GM21360 (cell line): ENCODE measurements around the gene SEC14L2.
"Not testable (repeated sequence)": the region's sequence is repeated elsewhere in the genome, so short reads cannot be mapped to it uniquely, and the experiment has no call there.

Experiments
- ATAC-seq: cut with Tn5 transposase; IDR thresholded peaks from one replicate; pipeline ENCODE4 v1.9.1; 2021; ENCODE audit warnings: mild to moderate bottlenecking, moderate library complexity; ENCODE audit not compliant: unreplicated experiment

SEC14L2 gene

GRCh38 chr22:30447656-30448055, 50.8 kb downstream of the SEC14L2 start:
- ATAC-seq, result no peak

GRCh38 chr22:30451488-30451887, 54.7 kb downstream of the SEC14L2 start:
- ATAC-seq, result not testable (repeated sequence)

- ATAC-seq, result no peak
These were observed 56.0 kb downstream of the SEC14L2 start for GRCh38 chr22:30452861-30453260.

- ATAC-seq, result no peak
These were observed 57.1 kb downstream of the SEC14L2 start for GRCh38 chr22:30453731-30454510.

- ATAC-seq, result no peak
These were observed 58.4 kb downstream of the SEC14L2 start for GRCh38 chr22:30455075-30455840.

- no peak for ATAC-seq
These were observed 61.2 kb downstream of the SEC14L2 start for GRCh38 chr22:30457981-30458380.

- no peak for ATAC-seq
These were observed 62.6 kb downstream of the SEC14L2 start for GRCh38 chr22:30459181-30460052.

- ATAC-seq, result no peak
These were observed 63.3 kb downstream of the SEC14L2 start for GRCh38 chr22:30460147-30460546.

GRCh38 chr22:30460555-30460954, 63.7 kb downstream of the SEC14L2 start:
- not testable (repeated sequence) for ATAC-seq

GRCh38 chr22:30469165-30469564, 72.3 kb downstream of the SEC14L2 start:
- no peak for ATAC-seq

GRCh38 chr22:30470655-30471054, 73.8 kb downstream of the SEC14L2 start:
- ATAC-seq, result no peak

GRCh38 chr22:30471616-30472318, 74.9 kb downstream of the SEC14L2 start, which contains the start of gene SEC14L3:
Gene SEC14L3, minus strand, starts transcription at chr22:30472017. Its CDS starts 59 bp downstream, at chr22:30471958.
- no peak for ATAC-seq

- no peak for ATAC-seq
These were observed 76.3 kb downstream of the SEC14L2 start for GRCh38 chr22:30472994-30473720.

- no peak for ATAC-seq
These were observed 77.3 kb downstream of the SEC14L2 start for GRCh38 chr22:30474121-30474520.
